HL-60/S4 treated with phorbol 12-myristate 13-acetate at 8.2 ng/mL for 4 days and 3 days (cell line): ENCODE data around the gene SMC5.

Source experiments
- in situ Hi-C: fragments of 300-500 bp; cut with MboI; formaldehyde crosslinking; loops from 2 replicates; pipeline ENCODE4 v1.15.0; 2022; ENCODE audit warnings: low sequenced_read_pairs

The SMC5 gene

DNA sequence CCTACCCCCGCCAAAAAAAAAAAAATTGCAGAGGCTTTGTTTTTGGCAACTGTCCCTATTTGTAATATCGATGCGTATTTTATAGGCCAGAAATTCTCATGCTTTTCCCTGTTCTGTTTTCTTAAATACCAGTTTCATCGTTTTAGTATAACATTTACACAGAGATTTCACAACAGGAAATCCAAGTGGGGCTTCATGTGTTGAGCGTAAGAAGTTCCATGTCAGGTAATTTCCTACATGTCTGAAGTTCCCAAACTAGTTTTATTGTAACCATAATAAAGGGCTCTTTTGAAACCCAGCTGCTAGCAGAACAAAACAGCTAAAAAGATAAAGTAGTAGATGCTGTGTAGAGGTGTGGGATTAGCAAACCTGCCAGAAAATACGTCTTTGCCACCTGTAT, 4.2 kb downstream of the SMC5 start:
- in situ Hi-C loops, result no loop called here

GRCh38 chr9:70263421-70263820, 4.6 kb downstream of the SMC5 start:
- in situ Hi-C loops, result no loop called here

- in situ Hi-C loops, result no loop called here
Observed at GRCh38 chr9:70278305-70278704, 19.5 kb downstream of the SMC5 start.

- in situ Hi-C loops, result no loop called here
Observed at GRCh38 chr9:70283848-70284247, 25.1 kb downstream of the SMC5 start.

GRCh38 chr9:70285246-70285645, 26.5 kb downstream of the SMC5 start:
- in situ Hi-C loops, result no loop called here

- in situ Hi-C loops, result no loop called here
Observed at GRCh38 chr9:70285981-70286598, 27.3 kb downstream of the SMC5 start.

GRCh38 chr9:70290626-70291025, 31.8 kb downstream of the SMC5 start:
- in situ Hi-C loops, result no loop called here

DNA sequence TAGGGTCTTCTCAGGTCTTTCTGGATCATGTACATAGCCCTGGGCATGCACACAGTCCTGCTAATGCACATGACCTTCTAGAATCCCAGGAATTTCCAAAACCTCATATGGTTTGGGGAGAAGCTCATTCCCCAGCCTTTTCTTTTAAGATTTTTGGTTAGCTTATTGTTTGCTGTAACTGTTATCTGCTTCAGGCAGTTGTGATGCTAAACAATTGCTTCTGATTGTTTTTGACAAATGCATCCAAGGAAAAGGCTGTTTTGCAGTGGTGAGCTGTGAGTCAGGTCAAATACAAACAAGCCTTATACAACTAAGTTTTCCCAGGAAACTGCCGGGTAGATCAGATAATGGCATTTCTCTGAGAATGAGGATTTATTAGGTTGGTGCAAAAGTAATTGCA, 32.7 kb downstream of the SMC5 start:
- in situ Hi-C loops, result no loop called here

DNA sequence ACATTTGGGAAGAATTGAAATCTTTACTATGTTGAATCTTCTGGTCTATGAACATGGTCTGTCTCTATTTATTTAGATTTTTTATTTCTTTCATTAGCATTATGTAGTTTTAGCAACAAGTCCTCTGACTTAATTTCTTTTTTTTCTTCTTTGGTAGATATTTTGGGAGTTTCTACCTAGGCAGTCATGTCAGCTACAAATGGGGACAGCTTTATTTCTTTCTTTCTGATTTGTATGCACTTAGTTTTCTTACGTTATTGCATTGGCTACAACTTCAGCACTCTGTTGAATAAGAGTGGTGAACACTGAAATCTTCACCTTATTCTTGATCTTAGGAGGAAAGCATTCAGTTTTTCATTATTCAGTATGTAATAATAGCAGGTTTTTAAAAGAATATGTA, 33.5 kb downstream of the SMC5 start:
- in situ Hi-C loops, result no loop called here

- in situ Hi-C loops, result no loop called here
Observed at GRCh38 chr9:70293214-70293613, 34.4 kb downstream of the SMC5 start.

GRCh38 chr9:70297141-70297540, 38.4 kb downstream of the SMC5 start:
- in situ Hi-C loops, result no loop called here

- in situ Hi-C loops, result no loop called here
Observed at GRCh38 chr9:70298245-70298771, 39.5 kb downstream of the SMC5 start.

DNA sequence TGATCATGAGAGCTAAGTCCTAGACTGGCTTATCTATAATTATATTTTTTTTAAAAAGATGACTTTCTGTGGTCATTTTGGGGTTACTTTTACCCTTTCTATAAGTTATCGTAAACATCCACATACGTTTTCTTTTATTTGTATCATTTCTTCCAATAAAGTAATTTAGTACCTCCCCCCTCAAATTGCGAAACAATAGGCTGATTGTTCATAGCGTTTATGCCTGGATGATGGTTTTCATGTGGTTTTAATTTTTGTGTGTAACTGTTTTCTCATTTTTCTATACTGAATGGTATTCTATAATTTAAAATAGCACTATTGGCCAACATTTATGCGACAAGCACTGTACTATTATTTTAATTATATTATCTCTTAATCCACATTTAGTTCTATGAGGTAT, 44.5 kb downstream of the SMC5 start:
- in situ Hi-C loops, result no loop called here

GRCh38 chr9:70304810-70305209, 46.0 kb downstream of the SMC5 start:
- in situ Hi-C loops, result no loop called here

DNA sequence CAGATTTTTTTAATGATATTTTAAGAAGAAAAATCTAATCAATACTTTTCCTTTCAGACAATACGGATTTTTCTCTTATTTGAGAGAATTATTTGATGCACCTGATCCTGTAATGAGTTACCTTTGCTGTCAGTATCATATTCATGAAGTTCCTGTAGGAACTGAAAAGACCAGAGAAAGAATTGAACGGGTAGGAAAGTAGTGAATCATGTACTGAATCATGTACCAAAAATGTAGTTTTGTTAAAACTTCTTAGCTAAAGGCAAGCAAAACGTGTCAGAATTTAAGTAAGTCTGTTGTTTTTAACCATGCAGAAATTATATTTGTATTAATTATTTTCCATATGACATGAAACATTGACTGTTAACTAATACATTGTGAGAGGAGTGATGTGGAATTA, 56.6 kb downstream of the SMC5 start:
- in situ Hi-C loops, result no loop called here

DNA sequence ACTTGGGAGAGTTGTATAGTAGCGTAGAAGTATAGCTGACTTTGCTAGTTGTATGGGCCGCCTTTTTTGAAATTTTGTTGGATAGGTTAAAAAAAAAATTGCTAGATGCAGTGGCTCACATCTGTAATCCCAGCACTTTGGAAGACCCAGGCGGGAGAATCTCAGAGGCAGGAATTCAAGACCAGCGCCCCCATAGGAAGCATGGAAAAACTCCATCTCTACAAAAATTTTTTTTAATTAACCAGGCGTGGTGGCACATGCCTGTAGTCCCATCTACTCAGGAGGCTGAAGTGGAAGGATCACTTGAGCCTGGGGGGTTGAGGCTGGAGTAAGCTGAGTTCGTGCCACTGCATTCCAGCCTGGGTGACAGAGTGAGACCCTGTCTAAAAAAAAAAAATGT, 59.2 kb downstream of the SMC5 start:
- in situ Hi-C loops, result no loop called here

DNA sequence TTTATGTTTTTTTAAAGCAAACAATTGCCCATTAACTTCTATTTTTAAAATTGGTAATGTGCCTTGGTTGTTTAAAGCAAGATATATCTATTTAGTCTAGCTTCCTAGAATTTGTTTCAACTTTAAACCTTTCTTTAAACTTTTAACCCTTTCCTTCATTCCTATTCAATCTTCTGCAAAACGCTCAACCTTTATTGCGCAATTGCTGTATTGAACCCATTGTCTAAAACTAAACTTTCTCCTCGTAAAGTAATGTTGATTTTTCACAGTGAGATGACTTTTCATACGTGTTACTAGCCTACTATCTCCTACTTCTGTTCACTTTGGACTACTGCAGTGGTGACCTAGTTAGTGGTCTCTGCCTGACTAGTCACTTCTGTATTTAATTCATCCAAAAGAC, 63.3 kb downstream of the SMC5 start:
- in situ Hi-C loops, result no loop called here

DNA sequence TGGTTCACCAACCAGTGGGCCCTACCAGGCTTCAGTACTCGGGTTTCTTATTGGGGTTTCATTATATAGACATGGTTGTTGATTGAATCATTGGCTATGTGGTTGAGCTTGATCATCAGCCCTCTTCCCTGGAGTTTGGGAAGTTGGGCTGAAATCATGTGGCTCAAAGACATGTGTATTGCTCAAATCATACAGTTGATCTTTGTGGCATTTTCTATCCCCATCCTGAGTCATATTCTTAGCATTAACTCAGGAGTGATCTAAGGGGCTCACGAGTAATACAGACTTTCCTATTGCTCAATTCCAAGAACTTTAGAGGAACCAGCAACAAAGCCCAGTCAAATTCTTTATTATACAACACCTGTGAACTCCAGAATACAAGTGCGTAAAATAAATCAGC, 66.2 kb downstream of the SMC5 start:
- in situ Hi-C loops, result loop anchor here (25.0 kb wide), 1 partner anchor 262 kb away; no protein-coding TSS in a partner anchor

DNA sequence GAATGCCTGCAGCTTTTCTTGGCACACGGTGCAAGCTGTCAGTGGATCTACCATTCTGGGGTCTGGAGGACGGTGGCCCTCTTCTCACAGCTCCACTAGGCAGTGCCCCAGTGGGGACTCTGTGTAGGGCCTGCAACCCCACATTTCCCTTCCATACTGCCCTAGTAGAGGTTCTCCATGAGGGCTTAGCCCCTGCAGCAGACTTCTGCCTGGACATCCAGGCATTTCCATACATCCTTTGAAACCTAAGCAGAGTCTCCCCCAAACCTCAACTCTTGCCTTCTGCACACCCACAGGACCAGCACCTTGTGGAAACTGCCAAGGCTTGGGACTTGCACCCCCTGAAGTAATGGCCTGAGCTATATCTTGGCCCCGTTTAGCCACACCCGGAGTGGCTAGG, 69.8 kb downstream of the SMC5 start:
- in situ Hi-C loops, result loop anchor here (25.0 kb wide), 1 partner anchor 259 kb away; no protein-coding TSS in a partner anchor

GRCh38 chr9:70340572-70340971, 81.8 kb downstream of the SMC5 start:
- in situ Hi-C loops, result loop anchor here (25.0 kb wide), 1 partner anchor 247 kb away; no protein-coding TSS in a partner anchor

- in situ Hi-C loops, result loop anchor here (25.0 kb wide), 1 partner anchor 240 kb away; no protein-coding TSS in a partner anchor
Observed at GRCh38 chr9:70347046-70347445, 88.3 kb downstream of the SMC5 start.

- in situ Hi-C loops, result no loop called here
Observed at GRCh38 chr9:70352356-70352755, 93.6 kb downstream of the SMC5 start.

DNA sequence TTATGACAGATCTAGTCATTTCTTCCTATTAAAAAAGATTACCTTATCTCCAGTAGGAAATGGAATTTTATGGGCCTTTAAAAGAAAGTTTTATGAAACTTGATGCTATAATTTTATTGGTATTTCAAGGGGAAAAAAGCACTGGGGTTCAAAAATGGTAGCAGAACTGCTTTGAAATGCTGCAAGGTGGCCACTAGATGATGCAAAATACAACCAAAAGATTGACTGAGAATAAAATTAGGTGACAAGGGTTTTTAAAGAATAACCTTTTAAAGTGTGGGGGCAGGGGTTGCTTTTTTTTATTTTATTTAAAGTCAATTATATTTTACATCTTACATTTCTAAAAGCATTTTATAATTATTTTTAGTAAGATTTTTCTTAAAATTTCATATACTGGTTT, 94.0 kb downstream of the SMC5 start:
- in situ Hi-C loops, result no loop called here
